ENCODE data around the gene EFCAB6.

EFCAB6 gene

DNA sequence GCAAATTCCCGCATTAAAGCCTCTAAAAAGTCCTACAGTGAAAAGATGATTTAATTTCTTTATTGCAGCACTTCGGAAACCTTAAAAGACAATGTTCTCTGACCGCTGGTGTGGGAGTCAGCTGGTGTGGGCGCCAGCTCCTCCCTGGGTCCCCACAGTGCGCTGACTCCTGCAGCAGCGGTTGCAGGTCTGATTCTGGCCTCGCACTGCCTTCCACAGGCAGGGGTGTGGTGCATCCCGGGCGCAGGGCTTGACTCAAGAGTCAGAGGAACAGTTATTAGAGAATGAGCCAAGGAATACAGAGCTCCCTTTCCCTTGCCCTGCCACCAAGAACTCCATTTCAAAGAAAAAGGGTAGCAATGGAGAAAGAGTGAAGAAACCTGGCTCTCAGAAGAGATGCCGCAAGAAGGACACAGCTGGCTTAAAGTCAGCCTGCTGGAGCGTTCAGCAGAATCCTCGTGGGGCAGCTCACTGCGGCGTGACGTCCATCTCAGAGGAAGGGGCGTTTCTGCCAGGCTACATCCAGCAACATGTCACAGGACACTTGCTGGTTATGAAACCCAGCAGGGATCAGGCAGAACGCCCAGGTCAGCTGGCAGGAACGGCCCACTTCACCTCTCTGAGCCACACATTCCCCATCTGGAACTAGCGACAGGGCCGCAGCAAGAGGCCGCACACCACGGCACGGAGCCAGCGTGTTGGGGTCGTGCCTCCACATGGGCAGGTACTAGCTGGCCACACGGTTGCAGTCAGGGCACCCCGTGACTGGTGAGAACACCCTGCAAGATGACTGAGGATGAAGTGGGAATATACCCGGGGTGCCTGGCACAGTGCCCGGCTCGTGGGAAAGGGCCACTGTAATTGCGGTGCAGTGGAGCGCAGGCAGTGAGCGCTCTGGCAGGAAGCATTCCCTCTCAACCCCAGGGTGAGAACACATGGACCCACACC lies 18.1 kb upstream of the EFCAB6 start:
- Histone ChIP-seq H3K27ac (ENCODE audit: insufficient read depth, low read length, poor library complexity, severe bottlenecking) (no peak overlapping the region), H3K9me3 (ENCODE audit: control insufficient read depth, low read length) (no peaks in the 10 kb centered on the region), H3K27me3 (replicated peaks; ENCODE audit: control insufficient read depth, insufficient read depth, low read length, poor library complexity, severe bottlenecking) (no peaks in the 10 kb centered on the region), H3K4me1 (ENCODE audit: control insufficient read depth, insufficient read depth, low read length, poor library complexity, severe bottlenecking) (no peaks in the 10 kb centered on the region), H3K36me3 (ENCODE audit: control insufficient read depth, insufficient read depth, low read length) (no peaks in the 10 kb centered on the region), H3K4me3 (ENCODE audit: insufficient read depth, low read depth, low read length, poor library complexity, severe bottlenecking) (no peak overlapping the region)
- DNase-seq, result no peak

- DNase-seq, result no peak
- Histone ChIP-seq H3K36me3 (ENCODE audit: control insufficient read depth, insufficient read depth, low read length) (no peaks in the 10 kb centered on the region), H3K4me3 (ENCODE audit: insufficient read depth, low read depth, low read length, poor library complexity, severe bottlenecking) (no peak overlapping the region), H3K9me3 (ENCODE audit: control insufficient read depth, low read length) (no peaks in the 10 kb centered on the region), H3K27me3 (replicated peaks; ENCODE audit: control insufficient read depth, insufficient read depth, low read length, poor library complexity, severe bottlenecking) (no peaks in the 10 kb centered on the region), H3K4me1 (ENCODE audit: control insufficient read depth, insufficient read depth, low read length, poor library complexity, severe bottlenecking) (no peaks in the 10 kb centered on the region), H3K27ac (ENCODE audit: insufficient read depth, low read length, poor library complexity, severe bottlenecking) (no peak overlapping the region)
Measured at GRCh38 chr22:43828998-43829782, 17.1 kb upstream of the EFCAB6 start.

GRCh38 chr22:43828725-43828997 lies 16.6 kb upstream of the EFCAB6 start:
- Histone ChIP-seq H3K4me1 (ENCODE audit: control insufficient read depth, insufficient read depth, low read length, poor library complexity, severe bottlenecking) (no peaks in the 10 kb centered on the region), H3K27me3 (replicated peaks; ENCODE audit: control insufficient read depth, insufficient read depth, low read length, poor library complexity, severe bottlenecking) (no peaks in the 10 kb centered on the region), H3K36me3 (ENCODE audit: control insufficient read depth, insufficient read depth, low read length) (no peaks in the 10 kb centered on the region), H3K4me3 (ENCODE audit: insufficient read depth, low read depth, low read length, poor library complexity, severe bottlenecking) (no peak overlapping the region), H3K9me3 (ENCODE audit: control insufficient read depth, low read length) (no peaks in the 10 kb centered on the region), H3K27ac (ENCODE audit: insufficient read depth, low read length, poor library complexity, severe bottlenecking) (no peak overlapping the region)
- no peak for DNase-seq

DNA sequence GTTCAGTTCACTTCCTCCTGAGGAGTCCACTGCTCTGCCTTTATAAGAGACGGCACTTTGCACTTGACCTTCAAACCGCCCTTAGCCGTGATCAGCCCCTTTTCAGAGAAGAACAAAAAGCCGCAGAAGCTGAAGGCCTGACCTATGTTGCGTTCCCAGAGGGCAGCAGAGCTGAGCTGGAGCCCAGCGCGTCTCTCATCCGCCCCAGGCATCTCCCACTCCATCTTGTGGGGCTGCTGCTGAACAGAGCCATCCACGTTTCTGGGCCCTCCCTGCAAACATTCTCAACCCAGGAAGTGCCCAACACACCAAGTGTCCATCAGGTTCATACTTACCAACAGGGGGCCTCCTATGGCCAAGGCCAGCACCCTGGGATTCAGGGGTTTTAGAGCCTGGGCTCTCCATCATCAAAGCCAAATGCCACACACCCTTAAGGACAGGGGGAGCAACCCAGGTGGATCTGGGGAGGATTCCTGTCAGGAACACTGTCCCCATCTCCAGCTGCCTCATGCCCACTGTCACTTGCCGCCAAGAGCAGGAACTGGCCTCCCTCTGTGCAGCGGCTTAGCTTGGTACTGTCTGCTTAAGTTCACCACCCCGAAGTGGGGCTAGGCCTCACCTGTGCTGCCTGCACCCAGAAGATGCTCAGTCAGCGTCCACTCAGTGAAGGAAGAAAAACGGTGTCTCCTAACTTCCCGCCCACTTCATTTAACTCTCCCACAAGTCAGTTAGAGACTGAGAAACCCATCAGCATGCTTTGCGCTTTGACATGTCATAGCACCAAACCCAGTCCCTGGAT lies 16.0 kb upstream of the EFCAB6 start:
- no peak for DNase-seq
- H3K27me3 ChIP-seq (replicated peaks; ENCODE audit: control insufficient read depth, insufficient read depth, low read length, poor library complexity, severe bottlenecking), result no peaks in the 10 kb centered on the region
- no peaks in the 10 kb centered on the region for H3K36me3 ChIP-seq (ENCODE audit: control insufficient read depth, insufficient read depth, low read length)

GRCh38 chr22:43827003-43827735 lies 15.1 kb upstream of the EFCAB6 start:
- no peak overlapping the region for H3K4me3 ChIP-seq (ENCODE audit: insufficient read depth, low read depth, low read length, poor library complexity, severe bottlenecking)
- H3K9me3 ChIP-seq (ENCODE audit: control insufficient read depth, low read length), result no peaks in the 10 kb centered on the region
- DNase-seq, result no peak
- H3K27ac ChIP-seq (ENCODE audit: insufficient read depth, low read length, poor library complexity, severe bottlenecking), result no peak overlapping the region
- H3K4me1 ChIP-seq (ENCODE audit: control insufficient read depth, insufficient read depth, low read length, poor library complexity, severe bottlenecking), result no peaks in the 10 kb centered on the region
- H3K36me3 ChIP-seq (ENCODE audit: control insufficient read depth, insufficient read depth, low read length), result no peaks in the 10 kb centered on the region
- H3K27me3 ChIP-seq (replicated peaks; ENCODE audit: control insufficient read depth, insufficient read depth, low read length, poor library complexity, severe bottlenecking), result no peaks in the 10 kb centered on the region

More for the DNA sequence above, 16.0 kb upstream of the EFCAB6 start:
- Histone ChIP-seq H3K4me3 (ENCODE audit: insufficient read depth, low read depth, low read length, poor library complexity, severe bottlenecking) (no peak overlapping the region), H3K9me3 (ENCODE audit: control insufficient read depth, low read length) (no peaks in the 10 kb centered on the region), H3K4me1 (ENCODE audit: control insufficient read depth, insufficient read depth, low read length, poor library complexity, severe bottlenecking) (no peaks in the 10 kb centered on the region), H3K27ac (ENCODE audit: insufficient read depth, low read length, poor library complexity, severe bottlenecking) (no peak overlapping the region)

GRCh38 chr22:43826142-43827002 lies 14.3 kb upstream of the EFCAB6 start:
- H3K36me3 ChIP-seq (ENCODE audit: control insufficient read depth, insufficient read depth, low read length), result no peaks in the 10 kb centered on the region
- peaks cover under 1% of the 10 kb centered on the region for H3K27me3 ChIP-seq (replicated peaks; ENCODE audit: control insufficient read depth, insufficient read depth, low read length, poor library complexity, severe bottlenecking)
- no peak overlapping the region for H3K4me3 ChIP-seq (ENCODE audit: insufficient read depth, low read depth, low read length, poor library complexity, severe bottlenecking)
- no peaks in the 10 kb centered on the region for H3K9me3 ChIP-seq (ENCODE audit: control insufficient read depth, low read length)
- H3K4me1 ChIP-seq (ENCODE audit: control insufficient read depth, insufficient read depth, low read length, poor library complexity, severe bottlenecking), result no peaks in the 10 kb centered on the region
- H3K27ac ChIP-seq (ENCODE audit: insufficient read depth, low read length, poor library complexity, severe bottlenecking), result no peak overlapping the region
- no peak for DNase-seq

- DNase-seq, result no peak
- H3K4me1 ChIP-seq (ENCODE audit: control insufficient read depth, insufficient read depth, low read length, poor library complexity, severe bottlenecking), result no peaks in the 10 kb centered on the region
Measured at GRCh38 chr22:43825651-43826050, 13.5 kb upstream of the EFCAB6 start.

DNA sequence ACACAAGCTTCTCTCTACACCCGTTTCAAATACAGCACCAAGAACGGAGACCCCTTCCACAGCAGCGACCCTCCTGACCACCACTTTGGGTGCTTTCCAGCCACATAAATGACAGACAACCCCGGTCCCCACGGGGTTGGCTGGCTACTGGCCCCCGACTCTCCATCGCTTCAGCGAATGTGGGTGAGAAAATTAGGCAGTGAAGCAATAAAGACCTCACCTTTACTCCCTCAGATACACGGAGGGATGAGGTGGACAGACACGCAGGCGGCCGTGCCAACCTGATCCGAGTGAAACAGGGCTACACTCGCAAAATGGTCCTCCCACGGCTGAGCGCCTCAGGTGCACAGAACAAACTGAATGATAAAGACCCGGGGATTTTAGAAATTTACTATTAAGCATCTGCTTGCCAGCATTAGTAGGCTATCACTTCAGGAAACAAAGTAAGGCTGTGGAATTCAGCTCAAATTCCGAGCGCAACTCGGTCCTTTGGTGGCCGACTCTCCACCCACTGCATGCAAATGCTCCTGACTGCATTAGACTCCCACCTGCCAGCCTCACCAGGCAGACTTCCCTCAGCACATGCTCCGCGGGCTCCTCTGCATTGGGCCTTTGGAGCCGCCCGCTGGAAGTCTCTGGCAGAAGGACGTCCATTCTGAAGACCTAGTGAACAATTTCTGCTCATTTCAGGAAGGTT lies 12.8 kb upstream of the EFCAB6 start:
- DNase-seq, result no peak
- Histone ChIP-seq H3K27ac (ENCODE audit: insufficient read depth, low read length, poor library complexity, severe bottlenecking) (no peak overlapping the region), H3K4me3 (ENCODE audit: insufficient read depth, low read depth, low read length, poor library complexity, severe bottlenecking) (no peak overlapping the region), H3K36me3 (ENCODE audit: control insufficient read depth, insufficient read depth, low read length) (no peaks in the 10 kb centered on the region), H3K4me1 (ENCODE audit: control insufficient read depth, insufficient read depth, low read length, poor library complexity, severe bottlenecking) (no peaks in the 10 kb centered on the region), H3K27me3 (replicated peaks; ENCODE audit: control insufficient read depth, insufficient read depth, low read length, poor library complexity, severe bottlenecking) (peaks cover 3% of the 10 kb centered on the region), H3K9me3 (ENCODE audit: control insufficient read depth, low read length) (no peaks in the 10 kb centered on the region)

More at GRCh38 chr22:43825651-43826050, 13.5 kb upstream of the EFCAB6 start:
- no peaks in the 10 kb centered on the region for H3K9me3 ChIP-seq (ENCODE audit: control insufficient read depth, low read length)
- no peaks in the 10 kb centered on the region for H3K36me3 ChIP-seq (ENCODE audit: control insufficient read depth, insufficient read depth, low read length)
- H3K27ac ChIP-seq (ENCODE audit: insufficient read depth, low read length, poor library complexity, severe bottlenecking), result no peak overlapping the region
- H3K4me3 ChIP-seq (ENCODE audit: insufficient read depth, low read depth, low read length, poor library complexity, severe bottlenecking), result no peak overlapping the region
- peaks cover 3% of the 10 kb centered on the region for H3K27me3 ChIP-seq (replicated peaks; ENCODE audit: control insufficient read depth, insufficient read depth, low read length, poor library complexity, severe bottlenecking)

Data from effector memory CD4-positive, alpha-beta T cell (primary cell).